Parathyroid adenoma (tissue), 2 donors: ENCODE measurements around the gene LCE3C.
"Not testable (repeated sequence)": the region's sequence is repeated elsewhere in the genome, so short reads cannot be mapped to it uniquely, and the experiment has no call there.

Experiments
- H2AFZ ChIP-seq: fragments of 300-600 bp; sonication (generic); one replicate; pipeline ENCODE4 v1.7.0; 2017; ENCODE audit warnings: antibody characterized with exemption, mild to moderate bottlenecking
- H3K27ac ChIP-seq: fragments of 300-600 bp; sonication (generic); one replicate; pipeline ENCODE4 v1.7.0; 2017
- H3K27me3 ChIP-seq: fragments of 300-600 bp; sonication (generic); one replicate; pipeline ENCODE4 v1.7.0; 2017; ENCODE audit warnings: low read length; ENCODE audit not compliant: control insufficient read depth, insufficient read depth
- H3K36me3 ChIP-seq: fragments of 300-600 bp; sonication (generic); one replicate; pipeline ENCODE4 v1.7.0; 2017; ENCODE audit warnings: low read length; ENCODE audit not compliant: control insufficient read depth, insufficient read depth
- H3K4me1 ChIP-seq: fragments of 300-600 bp; sonication (generic); one replicate; pipeline ENCODE4 v1.7.0; 2017; ENCODE audit warnings: control low read depth
- H3K4me2 ChIP-seq: fragments of 300-600 bp; sonication (generic); one replicate; pipeline ENCODE4 v1.7.0; 2017; ENCODE audit warnings: low read length
- H3K4me3 ChIP-seq: fragments of 300-600 bp; sonication (generic); one replicate; pipeline ENCODE4 v1.7.0; 2017; ENCODE audit warnings: low read depth, low read length
- H3K79me2 ChIP-seq: fragments of 300-600 bp; sonication (generic); one replicate; pipeline ENCODE4 v1.7.0; 2017; ENCODE audit warnings: control low read depth
- H3K9ac ChIP-seq: fragments of 300-600 bp; sonication (generic); one replicate; pipeline ENCODE4 v1.7.0; 2017; ENCODE audit warnings: mild to moderate bottlenecking
- H3K9me3 ChIP-seq: fragments of 300-600 bp; sonication (generic); one replicate; pipeline ENCODE4 v1.7.0; 2017; ENCODE audit warnings: low read length; ENCODE audit not compliant: control insufficient read depth
- CTCF ChIP-seq: fragments of 300-600 bp; sonication (generic); IDR thresholded peaks from one replicate; pipeline ENCODE4 v1.7.0; 2017; ENCODE audit warnings: antibody characterized with exemption, mild to moderate bottlenecking
- donor health status: primary hyperparathyroidism.

The LCE3C gene, protein sequence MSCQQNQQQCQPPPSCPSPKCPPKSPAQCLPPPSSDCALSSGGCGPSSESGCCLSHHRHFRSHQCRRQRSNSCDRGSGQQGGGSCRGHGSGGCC

DNA sequence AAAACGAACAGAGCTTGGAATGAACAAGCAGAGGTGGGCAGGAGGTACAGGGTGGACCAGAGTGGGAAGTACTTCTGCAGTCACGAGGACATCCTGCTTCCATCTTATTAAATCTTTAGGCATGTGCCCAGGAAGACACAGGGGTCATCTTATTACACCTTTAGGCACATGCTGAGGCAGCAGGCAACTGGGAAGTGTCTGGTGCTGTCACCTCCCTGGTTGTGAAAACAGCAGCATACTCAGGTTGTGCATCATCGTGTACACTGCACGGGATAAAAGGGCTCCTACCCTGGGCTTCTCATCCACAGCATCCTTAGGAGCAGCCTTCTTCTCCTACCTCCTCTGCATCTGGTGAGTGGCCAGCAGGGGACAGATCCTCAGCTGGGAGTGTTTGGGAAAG is at the start of gene LCE3C:
LCE3C (plus strand) TSS at position 301 of the 400 bp plus-strand sequence. CDS start 498 bp downstream, outside the sequence.
- no peak within 1 kb of the TSS for H2AFZ ChIP-seq
- no peak within 1 kb of the TSS for H3K4me3 ChIP-seq
- no peaks in the 10 kb centered on the region for H3K9me3 ChIP-seq
- H3K36me3 ChIP-seq, result no peaks in the 10 kb centered on the region
- H3K9ac ChIP-seq, result no peak within 1 kb of the TSS
- TF ChIP-seq CTCF, result no peak
- H3K79me2 ChIP-seq, result no peaks in the 10 kb centered on the region
- no peak within 1 kb of the TSS for H3K27ac ChIP-seq
- no peaks in the 10 kb centered on the region for H3K27me3 ChIP-seq
- H3K4me2 ChIP-seq, result no peak within 1 kb of the TSS
- H3K4me1 ChIP-seq, result no peaks in the 10 kb centered on the region

- no peaks in the 10 kb centered on the region for H3K9me3 ChIP-seq
- no peak overlapping the region for H2AFZ ChIP-seq
- no peak for TF ChIP-seq CTCF
- no peaks in the 10 kb centered on the region for H3K27me3 ChIP-seq
- no peak overlapping the region for H3K4me2 ChIP-seq
- H3K4me3 ChIP-seq, result no peak overlapping the region
- no peak overlapping the region for H3K9ac ChIP-seq
- H3K79me2 ChIP-seq, result no peaks in the 10 kb centered on the region
- no peaks in the 10 kb centered on the region for H3K4me1 ChIP-seq
- H3K36me3 ChIP-seq, result no peaks in the 10 kb centered on the region
- H3K27ac ChIP-seq, result no peak overlapping the region
Measured at GRCh38 chr1:152565115-152565514, 34.9 kb upstream of the LCE3C start.

- H3K27me3 ChIP-seq, result no peaks in the 10 kb centered on the region
- H3K9me3 ChIP-seq, result no peaks in the 10 kb centered on the region
- no peak overlapping the region for H2AFZ ChIP-seq
- no peak for TF ChIP-seq CTCF
- no peak overlapping the region for H3K9ac ChIP-seq
- no peaks in the 10 kb centered on the region for H3K4me1 ChIP-seq
- H3K79me2 ChIP-seq, result no peaks in the 10 kb centered on the region
- H3K27ac ChIP-seq, result no peak overlapping the region
- H3K4me2 ChIP-seq, result no peak overlapping the region
- H3K36me3 ChIP-seq, result no peaks in the 10 kb centered on the region
- H3K4me3 ChIP-seq, result no peak overlapping the region
Measured at GRCh38 chr1:152565535-152566215, 34.4 kb upstream of the LCE3C start.

DNA sequence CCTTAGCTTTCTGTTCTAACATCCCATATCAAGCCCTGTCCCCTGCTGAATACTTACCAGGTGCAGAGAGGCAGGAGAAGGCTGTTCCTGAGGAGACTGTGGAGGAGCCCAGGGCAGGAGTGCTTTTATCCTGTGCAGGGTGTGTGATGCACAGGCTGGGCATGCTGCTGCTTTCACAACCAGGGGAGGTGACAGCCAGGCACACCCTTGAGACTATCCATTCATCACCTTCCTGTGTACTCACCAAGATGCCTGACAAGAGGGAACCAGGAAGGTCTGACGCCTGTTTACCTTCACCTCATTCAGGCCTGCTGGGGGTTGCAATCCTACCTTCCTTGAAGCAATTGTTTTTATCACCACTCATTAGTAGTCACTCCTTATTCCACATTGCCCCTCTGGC is 33.4 kb upstream of the LCE3C start, which contains the start of gene LCE3E:
LCE3E (minus strand) TSS at position 100 of the 400 bp plus-strand sequence. CDS start 572 bp downstream, outside the sequence.
- Histone ChIP-seq H3K36me3 (no peaks in the 10 kb centered on the region), H3K27me3 (no peaks in the 10 kb centered on the region), H2AFZ (no peak within 1 kb of the TSS), H3K27ac (no peak within 1 kb of the TSS), H3K4me2 (no peak within 1 kb of the TSS), H3K4me3 (no peak within 1 kb of the TSS), H3K9me3 (no peaks in the 10 kb centered on the region), H3K9ac (no peak within 1 kb of the TSS), H3K4me1 (no peaks in the 10 kb centered on the region), H3K79me2 (no peaks in the 10 kb centered on the region)
- no peak for TF ChIP-seq CTCF

DNA sequence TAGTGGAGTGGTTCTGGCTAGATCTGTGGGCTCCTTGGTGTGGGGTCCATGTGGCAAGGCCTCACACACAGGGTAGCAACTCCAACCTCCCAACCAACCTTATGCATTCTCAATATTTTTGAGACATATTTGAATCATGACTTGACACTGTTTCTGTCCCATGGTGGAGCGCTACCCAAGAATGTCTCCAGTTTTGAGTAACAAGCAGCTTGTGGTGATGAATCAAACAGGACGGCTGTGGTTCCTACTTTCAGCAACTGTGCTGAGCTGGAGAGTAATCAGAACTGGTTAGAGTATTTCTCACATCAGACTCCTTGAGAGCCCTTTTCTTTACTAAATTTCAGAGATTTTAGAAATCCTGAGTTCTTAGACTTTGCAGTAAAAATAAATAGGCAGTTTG is 22.9 kb upstream of the LCE3C start:
- no peak overlapping the region for H3K27ac ChIP-seq
- no peak overlapping the region for H3K4me3 ChIP-seq
- no peaks in the 10 kb centered on the region for H3K27me3 ChIP-seq
- no peaks in the 10 kb centered on the region for H3K79me2 ChIP-seq
- H3K9me3 ChIP-seq, result no peaks in the 10 kb centered on the region
- no peaks in the 10 kb centered on the region for H3K36me3 ChIP-seq
- no peak overlapping the region for H3K9ac ChIP-seq
- TF ChIP-seq CTCF, result no peak
- no peaks in the 10 kb centered on the region for H3K4me1 ChIP-seq
- no peak overlapping the region for H3K4me2 ChIP-seq
- H2AFZ ChIP-seq, result no peak overlapping the region

- H3K4me3 ChIP-seq, H3K36me3 ChIP-seq, H3K9me3 ChIP-seq, H2AFZ ChIP-seq, H3K4me1 ChIP-seq, H3K4me2 ChIP-seq, H3K79me2 ChIP-seq, H3K27ac ChIP-seq, H3K27me3 ChIP-seq, H3K9ac ChIP-seq: not testable (repeated sequence)
Measured at GRCh38 chr1:152579526-152579925, 20.5 kb upstream of the LCE3C start.
